ENCODE results near the gene RREB1. TPM values are rescaled to one million over a fixed set of nuclear protein-coding genes. Genes with fewer than 3 reads are reported as not detected.

RREB1 gene
- polyA plus RNA-seq, 1 experiment = 2.6 TPM

GRCh38 chr6:7111095-7111690 lies 3.4 kb downstream of the RREB1 start:
- Histone ChIP-seq H3K27ac (ENCODE audit: low read depth, low read length) (no peak overlapping the region), H3K9me3 (ENCODE audit: control insufficient read depth, insufficient read depth, low read length) (no peaks in the 10 kb centered on the region; the same call in 1 of the 2 replicates), H3K27me3 (ENCODE audit: control insufficient read depth, insufficient read depth, low read length) (no peaks in the 10 kb centered on the region), H3K4me3 (ENCODE audit: low read depth, low read length) (no peak overlapping the region)
- no peak for DNase-seq (ENCODE audit: low read depth, low spot score)
- no peak for TF ChIP-seq CTCF (IDR thresholded peaks at IDR 0.05; ENCODE audit: low read depth, low read length)
- ChIA-PET POLR2A (no interaction called here), CTCF (interaction anchor here (1.3 to 3.9 kb wide), 2 partner anchors 132 to 387 kb away, joined by 3 to 16 read pairs; no protein-coding TSS in a partner anchor)

- Histone ChIP-seq H3K9me3 (ENCODE audit: control insufficient read depth, insufficient read depth, low read length) (no peaks in the 10 kb centered on the region; the same call in 1 of the 2 replicates), H3K4me3 (ENCODE audit: low read depth, low read length) (no peak overlapping the region), H3K27me3 (ENCODE audit: control insufficient read depth, insufficient read depth, low read length) (no peaks in the 10 kb centered on the region), H3K27ac (ENCODE audit: low read depth, low read length) (no peak overlapping the region)
- DNase-seq (ENCODE audit: low read depth, low spot score) = no peak
- POLR2A ChIA-PET = no interaction called here
- CTCF ChIA-PET = interaction anchor here (3.9 kb wide), 1 partner anchor 131 kb away, joined by 16 read pairs; no protein-coding TSS in a partner anchor
- no peak for TF ChIP-seq CTCF (IDR thresholded peaks at IDR 0.05; ENCODE audit: low read depth, low read length)
These were observed 4.4 kb downstream of the RREB1 start for GRCh38 chr6:7112171-7112570.

- no peaks in the 10 kb centered on the region; the same call in 1 of the 2 replicates for H3K9me3 ChIP-seq (ENCODE audit: control insufficient read depth, insufficient read depth, low read length)
- CTCF ChIA-PET = interaction anchor here (0.9 kb wide), 1 partner anchor 130 kb away, joined by 3 read pairs; no protein-coding TSS in a partner anchor
These were observed 5.1 kb downstream of the RREB1 start for GRCh38 chr6:7112741-7113313.

GRCh38 chr6:7114744-7115458 lies 7.1 kb downstream of the RREB1 start:
- CTCF ChIA-PET = interaction anchor here (1.1 to 1.4 kb wide), 3 partner anchors 23 to 391 kb away, joined by 3 to 5 read pairs (median 3); no protein-coding TSS in a partner anchor

More at GRCh38 chr6:7112741-7113313, 5.1 kb downstream of the RREB1 start:
- no peak for TF ChIP-seq CTCF (IDR thresholded peaks at IDR 0.05; ENCODE audit: low read depth, low read length)
- Histone ChIP-seq H3K27ac (ENCODE audit: low read depth, low read length) (no peak overlapping the region), H3K27me3 (ENCODE audit: control insufficient read depth, insufficient read depth, low read length) (no peaks in the 10 kb centered on the region), H3K4me3 (ENCODE audit: low read depth, low read length) (no peak overlapping the region)
- POLR2A ChIA-PET = no interaction called here
- DNase-seq (ENCODE audit: low read depth, low spot score) = no peak

More at GRCh38 chr6:7114744-7115458, 7.1 kb downstream of the RREB1 start:
- no peaks in the 10 kb centered on the region for H3K9me3 ChIP-seq (ENCODE audit: control insufficient read depth, insufficient read depth, low read length)
- no peak overlapping the region for H3K4me3 ChIP-seq (ENCODE audit: low read depth, low read length)
- H3K27ac ChIP-seq (ENCODE audit: low read depth, low read length) = no peak overlapping the region
- POLR2A ChIA-PET = no interaction called here
- H3K27me3 ChIP-seq (ENCODE audit: control insufficient read depth, insufficient read depth, low read length) = no peaks in the 10 kb centered on the region
- TF ChIP-seq CTCF (IDR thresholded peaks at IDR 0.05; ENCODE audit: low read depth, low read length) = no peak
- no peak for DNase-seq (ENCODE audit: low read depth, low spot score)
